Type B pancreatic cell (in vitro differentiated cells): ENCODE results near the gene ERVV-1. TPM values are rescaled to one million over a fixed set of nuclear protein-coding genes. Genes with fewer than 3 reads are reported as not detected.

Source experiments
- DNase-seq: peaks from one replicate; pipeline ENCODE4 v3.0.0; 2021; ENCODE audit warnings: mixed read lengths; ENCODE audit not compliant: unreplicated experiment; ENCODE audit errors: extremely low spot score
- H3K27ac Mint-ChIP-seq: 2 replicates; pipeline ENCODE4 v1.8.0; 2021; ENCODE audit warnings: mild to moderate bottlenecking, mixed read lengths
- H3K27me3 Mint-ChIP-seq: 2 replicates; pipeline ENCODE4 v1.8.0; 2021; ENCODE audit warnings: mixed read lengths
- H3K36me3 Mint-ChIP-seq: 2 replicates; pipeline ENCODE4 v1.8.0; 2021; ENCODE audit warnings: mixed read lengths
- H3K4me1 Mint-ChIP-seq: one replicate; pipeline ENCODE4 v1.8.0; 2021; ENCODE audit warnings: mixed read lengths; ENCODE audit not compliant: unreplicated experiment
- H3K4me3 Mint-ChIP-seq: 2 replicates; pipeline ENCODE4 v1.8.0; 2021; ENCODE audit warnings: mild to moderate bottlenecking, mixed read lengths
- H3K9me3 Mint-ChIP-seq: 2 replicates; pipeline ENCODE4 v1.8.0; 2021; ENCODE audit warnings: mixed read lengths
- CTCF ChIP-seq: fragments of 200-600 bp; sonication (generic); conservative IDR thresholded peaks from 2 replicates; pipeline ENCODE4 v1.5.0; 2021; ENCODE audit warnings: antibody characterized with exemption, mild to moderate bottlenecking
- total RNA-seq: library from RNA; stranded (reverse); gene quantifications from 2 replicates; pipeline ENCODE4 v1.2.1, GENCODE V29; 2021; ENCODE audit warnings: low replicate concordance

The ERVV-1 gene
- total RNA-seq, 1 donor from 2014 or later: 0.17 TPM

GRCh38 chr19:53008061-53008778 lies 5.5 kb upstream of the ERVV-1 start:
- Mint-ChIP-seq H3K4me1 (no peaks in the 10 kb centered on the region), H3K27me3 (no peaks in the 10 kb centered on the region), H3K4me3 (no peak overlapping the region), H3K27ac (no peak overlapping the region), H3K36me3 (no peaks in the 10 kb centered on the region), H3K9me3 (no peaks in the 10 kb centered on the region)
- DNase-seq: no peak
- no peak for TF ChIP-seq CTCF

GRCh38 chr19:53010494-53010893 lies 3.2 kb upstream of the ERVV-1 start:
- no peak overlapping the region for H3K27ac Mint-ChIP-seq
- H3K4me3 Mint-ChIP-seq: no peak overlapping the region
- H3K9me3 Mint-ChIP-seq: no peaks in the 10 kb centered on the region

GRCh38 chr19:53012006-53012405 lies 1.7 kb upstream of the ERVV-1 start:
- no peak for DNase-seq
- TF ChIP-seq CTCF: no peak
- no peak overlapping the region for H3K4me3 Mint-ChIP-seq
- H3K9me3 Mint-ChIP-seq: no peaks in the 10 kb centered on the region
- H3K36me3 Mint-ChIP-seq: no peaks in the 10 kb centered on the region
- no peaks in the 10 kb centered on the region for H3K27me3 Mint-ChIP-seq
- no peaks in the 10 kb centered on the region for H3K4me1 Mint-ChIP-seq
- H3K27ac Mint-ChIP-seq: no peak overlapping the region

More at GRCh38 chr19:53010494-53010893, 3.2 kb upstream of the ERVV-1 start:
- TF ChIP-seq CTCF: no peak
- no peak for DNase-seq
- Mint-ChIP-seq H3K4me1 (no peaks in the 10 kb centered on the region), H3K36me3 (no peaks in the 10 kb centered on the region), H3K27me3 (no peaks in the 10 kb centered on the region)

- no peak for TF ChIP-seq CTCF
- H3K4me1 Mint-ChIP-seq: no peaks in the 10 kb centered on the region
- no peaks in the 10 kb centered on the region for H3K9me3 Mint-ChIP-seq
- no peak for DNase-seq
- no peaks in the 10 kb centered on the region for H3K27me3 Mint-ChIP-seq
- H3K4me3 Mint-ChIP-seq: no peak overlapping the region
- H3K27ac Mint-ChIP-seq: no peak overlapping the region
- H3K36me3 Mint-ChIP-seq: no peaks in the 10 kb centered on the region
These were observed 1.4 kb downstream of the ERVV-1 start for GRCh38 chr19:53015159-53015558.

GRCh38 chr19:53015730-53016129 lies 2.0 kb downstream of the ERVV-1 start:
- no peak for DNase-seq
- Mint-ChIP-seq H3K27ac (no peak overlapping the region), H3K27me3 (no peaks in the 10 kb centered on the region), H3K9me3 (no peaks in the 10 kb centered on the region), H3K4me1 (no peaks in the 10 kb centered on the region), H3K4me3 (no peak overlapping the region), H3K36me3 (peaks cover 3% of the 10 kb centered on the region)
- no peak for TF ChIP-seq CTCF
